ENCODE data around the gene RHCG.

The RHCG gene

GRCh38 chr15:89515477-89515876 is 19.1 kb upstream of the RHCG start:
- Mint-ChIP-seq H3K27me3 (peaks cover 44% of the 10 kb centered on the region), H3K27ac (no peak overlapping the region), H3K9me3 (no peaks in the 10 kb centered on the region)

DNA sequence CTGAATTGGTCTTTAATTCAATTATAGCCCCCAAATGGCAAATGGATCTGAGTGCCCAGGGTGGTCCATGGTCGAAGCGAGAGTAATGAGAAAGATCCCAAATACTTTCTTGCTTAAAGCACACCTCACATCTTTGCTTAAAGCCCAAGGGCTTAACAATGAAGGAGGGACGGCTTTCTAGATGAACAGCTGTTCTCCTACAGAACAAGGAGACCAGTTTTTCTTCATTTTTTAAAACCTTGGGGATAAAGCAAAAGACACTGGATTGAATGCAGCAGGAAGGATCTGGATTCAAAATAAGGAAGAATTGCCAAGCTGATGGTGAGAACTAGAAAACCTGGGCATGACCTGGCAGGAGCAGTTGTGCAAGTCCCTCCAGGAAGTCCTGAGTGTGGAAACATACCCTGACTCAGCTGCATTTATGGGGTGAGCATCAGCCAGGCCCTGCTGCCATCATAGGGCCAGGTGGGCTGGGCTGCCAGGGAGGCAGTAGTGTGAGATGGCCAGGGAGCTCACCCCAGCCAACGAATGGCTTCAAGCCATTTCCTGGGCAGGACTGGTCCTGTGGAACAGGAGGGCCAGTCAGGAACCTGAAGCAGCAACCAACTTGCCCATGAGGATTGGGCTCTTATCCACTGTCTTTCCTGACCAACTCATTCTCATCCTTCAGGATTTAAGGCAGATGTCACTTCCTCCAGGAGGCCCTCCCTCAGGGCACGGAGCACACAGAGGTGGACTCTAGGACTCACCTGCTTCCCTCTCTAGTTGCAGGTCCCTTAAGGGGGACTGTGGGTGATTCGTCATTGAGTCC is 18.4 kb upstream of the RHCG start:
- no peak for DNase-seq
- Mint-ChIP-seq H3K36me3 (ENCODE audit: low read depth) (no peaks in the 10 kb centered on the region), H3K9me3 (no peaks in the 10 kb centered on the region), H3K27me3 (peaks cover 45% of the 10 kb centered on the region), H3K4me3 (no peak overlapping the region), H3K27ac (no peak overlapping the region), H3K4me1 (ENCODE audit: low read depth) (no peaks in the 10 kb centered on the region)

More at GRCh38 chr15:89515477-89515876, 19.1 kb upstream of the RHCG start:
- DNase-seq = no peak
- no peaks in the 10 kb centered on the region for H3K4me1 Mint-ChIP-seq (ENCODE audit: low read depth)
- H3K36me3 Mint-ChIP-seq (ENCODE audit: low read depth) = no peaks in the 10 kb centered on the region
- no peak overlapping the region for H3K4me3 Mint-ChIP-seq

- DNase-seq = no peak
- Mint-ChIP-seq H3K27ac (no peak overlapping the region), H3K4me3 (no peak overlapping the region), H3K27me3 (peaks cover 45% of the 10 kb centered on the region), H3K9me3 (no peaks in the 10 kb centered on the region), H3K4me1 (ENCODE audit: low read depth) (no peaks in the 10 kb centered on the region), H3K36me3 (ENCODE audit: low read depth) (no peaks in the 10 kb centered on the region)
These were observed 17.8 kb upstream of the RHCG start for GRCh38 chr15:89514186-89514585.

DNA sequence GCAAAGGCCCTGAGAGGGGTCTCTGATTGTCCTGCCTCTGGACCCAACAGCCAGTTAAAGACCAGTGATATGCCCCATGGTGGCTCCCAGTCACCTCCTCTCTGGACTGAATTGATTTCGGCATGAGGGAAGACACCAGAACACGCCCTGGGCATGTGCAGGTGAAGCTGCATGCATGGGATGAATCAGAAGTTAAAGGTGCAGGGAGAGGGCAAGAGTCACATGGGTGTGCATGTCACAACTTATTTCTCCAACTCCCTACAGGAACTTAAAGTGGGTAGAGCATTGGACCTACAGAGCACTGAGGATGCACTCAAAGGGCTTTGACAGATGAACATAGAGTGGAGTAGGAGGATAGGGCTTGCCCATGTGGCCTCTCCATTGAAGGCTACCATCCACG is 16.9 kb upstream of the RHCG start:
- DNase-seq = no peak
- peaks cover 45% of the 10 kb centered on the region for H3K27me3 Mint-ChIP-seq
- no peak overlapping the region for H3K27ac Mint-ChIP-seq
- H3K4me1 Mint-ChIP-seq (ENCODE audit: low read depth) = no peaks in the 10 kb centered on the region
- no peaks in the 10 kb centered on the region for H3K9me3 Mint-ChIP-seq
- no peaks in the 10 kb centered on the region for H3K36me3 Mint-ChIP-seq (ENCODE audit: low read depth)
- H3K4me3 Mint-ChIP-seq = no peak overlapping the region

DNA sequence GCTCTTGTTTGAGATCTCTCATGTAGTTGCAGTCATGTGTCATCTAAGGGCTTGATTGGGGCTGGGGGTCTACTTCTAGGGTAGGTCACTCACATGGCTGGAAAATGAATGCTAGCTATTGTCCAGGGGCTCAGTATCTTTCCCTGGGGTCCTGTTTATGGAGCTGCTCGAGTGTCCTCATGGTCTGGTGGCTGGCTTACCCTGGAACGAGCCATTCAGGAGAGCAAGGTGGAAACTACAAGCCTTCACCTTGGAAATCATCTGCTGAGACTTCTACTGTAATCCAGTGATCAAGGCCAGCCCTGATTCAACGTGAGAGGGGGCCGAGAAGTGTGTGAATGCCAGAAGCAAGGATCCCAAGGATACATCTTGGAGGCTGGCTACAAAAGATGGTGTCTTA is 16.2 kb upstream of the RHCG start:
- Mint-ChIP-seq H3K9me3 (no peaks in the 10 kb centered on the region), H3K27me3 (peaks cover 45% of the 10 kb centered on the region), H3K36me3 (ENCODE audit: low read depth) (no peaks in the 10 kb centered on the region), H3K4me3 (no peak overlapping the region), H3K27ac (no peak overlapping the region), H3K4me1 (ENCODE audit: low read depth) (no peaks in the 10 kb centered on the region)
- no peak for DNase-seq

DNA sequence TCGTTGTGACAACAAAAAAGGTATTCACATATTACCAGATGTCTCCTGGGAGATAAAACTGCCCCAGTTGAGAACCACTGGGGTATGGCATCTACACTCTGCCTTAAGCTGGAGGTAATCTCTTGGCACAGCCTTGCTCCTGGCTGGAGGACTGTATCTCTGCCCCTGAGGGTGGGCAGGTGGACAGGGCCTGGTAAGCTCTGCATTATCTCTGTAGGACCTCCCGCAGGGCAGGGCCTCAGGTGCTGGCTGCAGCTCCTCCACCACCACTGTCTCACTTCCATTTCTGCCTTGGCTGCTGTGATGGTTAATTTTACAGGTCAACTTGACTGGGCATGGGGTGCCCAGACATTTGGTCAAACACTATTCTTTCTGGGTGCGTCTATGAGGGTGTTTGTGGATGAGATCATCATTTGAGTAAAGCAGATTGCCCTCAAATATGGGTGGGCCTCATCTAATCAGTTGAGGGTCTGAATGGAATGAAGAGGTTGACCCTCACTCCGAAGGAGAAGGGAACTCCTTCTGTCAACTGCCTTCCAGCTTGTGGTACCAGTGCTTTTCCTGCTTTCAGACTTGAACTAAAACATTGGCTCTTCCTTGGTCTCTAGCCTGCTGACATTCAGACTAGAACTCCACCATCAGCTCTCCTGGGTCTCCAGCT is 9.8 kb upstream of the RHCG start:
- Mint-ChIP-seq H3K27ac (no peak overlapping the region), H3K9me3 (no peaks in the 10 kb centered on the region), H3K36me3 (ENCODE audit: low read depth) (no peaks in the 10 kb centered on the region), H3K4me1 (ENCODE audit: low read depth) (no peaks in the 10 kb centered on the region), H3K4me3 (no peak overlapping the region), H3K27me3 (peaks cover 33% of the 10 kb centered on the region)
- DNase-seq = peak; percentile 6

DNA sequence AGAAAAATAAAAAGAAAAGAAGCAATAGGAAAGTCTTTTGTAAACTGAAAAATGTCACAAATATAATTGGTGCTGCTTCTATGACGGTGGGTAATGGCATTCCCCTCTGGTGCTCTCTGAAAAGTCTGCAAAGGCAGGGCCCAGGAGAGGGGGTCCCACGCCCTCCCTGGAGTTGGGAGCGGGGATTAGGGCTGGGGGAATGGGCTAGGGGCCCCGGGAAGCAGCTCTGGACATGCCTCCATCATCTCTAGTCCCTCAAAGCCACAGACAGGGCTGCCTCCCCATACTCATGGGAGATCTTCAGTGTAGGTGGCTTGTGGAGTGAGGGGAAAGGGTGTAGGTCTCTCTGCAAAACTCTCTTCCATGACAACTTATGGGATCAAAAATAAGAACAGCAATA is 7.8 kb upstream of the RHCG start:
- H3K4me3 Mint-ChIP-seq = no peak overlapping the region
- H3K9me3 Mint-ChIP-seq = no peaks in the 10 kb centered on the region
- H3K36me3 Mint-ChIP-seq (ENCODE audit: low read depth) = no peaks in the 10 kb centered on the region
- no peak for DNase-seq
- no peak overlapping the region for H3K27ac Mint-ChIP-seq
- H3K27me3 Mint-ChIP-seq = peaks cover 45% of the 10 kb centered on the region
- H3K4me1 Mint-ChIP-seq (ENCODE audit: low read depth) = no peaks in the 10 kb centered on the region

DNA sequence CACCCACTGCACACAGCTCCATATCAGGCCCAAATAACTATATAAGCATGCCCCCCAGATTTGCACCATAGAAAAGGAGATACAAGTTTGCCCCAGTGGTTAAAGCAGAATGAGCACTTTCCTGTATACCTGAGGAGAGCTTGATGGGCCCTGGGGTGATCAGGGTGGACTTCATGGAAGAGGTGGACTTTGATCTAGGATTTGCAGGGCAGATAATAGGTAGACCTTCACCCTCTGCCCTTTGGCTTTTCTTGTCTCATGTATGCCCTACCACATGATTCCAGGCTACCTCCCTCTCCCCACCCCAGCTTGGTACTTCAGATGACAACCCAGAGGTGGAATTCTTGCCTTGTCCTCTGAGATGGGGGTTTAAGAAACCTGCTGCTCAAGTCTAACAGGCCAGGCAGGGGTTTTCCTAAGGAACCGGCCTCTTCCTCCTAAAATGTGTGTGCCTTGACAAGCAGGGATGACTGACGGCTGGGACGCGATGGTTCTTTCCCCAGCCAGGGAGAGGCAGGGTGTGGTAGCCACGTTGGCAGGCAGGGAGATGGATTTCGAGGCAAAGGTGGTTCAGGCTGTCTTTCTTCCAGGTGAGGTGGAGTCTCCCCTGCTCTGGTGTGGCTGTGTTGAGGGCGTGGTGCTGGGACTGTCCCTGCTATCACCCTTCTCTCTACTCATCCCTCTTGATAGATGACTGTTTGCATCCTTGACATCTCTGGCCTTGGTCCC is 6.6 kb upstream of the RHCG start:
- Mint-ChIP-seq H3K4me3 (no peak overlapping the region), H3K36me3 (ENCODE audit: low read depth) (no peaks in the 10 kb centered on the region), H3K4me1 (ENCODE audit: low read depth) (no peaks in the 10 kb centered on the region), H3K27me3 (peaks cover 56% of the 10 kb centered on the region), H3K9me3 (no peaks in the 10 kb centered on the region), H3K27ac (no peak overlapping the region)
- peak; percentile 19 for DNase-seq

GRCh38 chr15:89501646-89502045 is 5.3 kb upstream of the RHCG start:
- no peaks in the 10 kb centered on the region for H3K9me3 Mint-ChIP-seq
- peaks cover 3% of the 10 kb centered on the region for H3K4me1 Mint-ChIP-seq (ENCODE audit: low read depth)
- peaks cover 70% of the 10 kb centered on the region for H3K27me3 Mint-ChIP-seq
- H3K36me3 Mint-ChIP-seq (ENCODE audit: low read depth) = no peaks in the 10 kb centered on the region
- peak; percentile 2 for DNase-seq
- H3K27ac Mint-ChIP-seq = no peak overlapping the region
- H3K4me3 Mint-ChIP-seq = no peak overlapping the region

DNA sequence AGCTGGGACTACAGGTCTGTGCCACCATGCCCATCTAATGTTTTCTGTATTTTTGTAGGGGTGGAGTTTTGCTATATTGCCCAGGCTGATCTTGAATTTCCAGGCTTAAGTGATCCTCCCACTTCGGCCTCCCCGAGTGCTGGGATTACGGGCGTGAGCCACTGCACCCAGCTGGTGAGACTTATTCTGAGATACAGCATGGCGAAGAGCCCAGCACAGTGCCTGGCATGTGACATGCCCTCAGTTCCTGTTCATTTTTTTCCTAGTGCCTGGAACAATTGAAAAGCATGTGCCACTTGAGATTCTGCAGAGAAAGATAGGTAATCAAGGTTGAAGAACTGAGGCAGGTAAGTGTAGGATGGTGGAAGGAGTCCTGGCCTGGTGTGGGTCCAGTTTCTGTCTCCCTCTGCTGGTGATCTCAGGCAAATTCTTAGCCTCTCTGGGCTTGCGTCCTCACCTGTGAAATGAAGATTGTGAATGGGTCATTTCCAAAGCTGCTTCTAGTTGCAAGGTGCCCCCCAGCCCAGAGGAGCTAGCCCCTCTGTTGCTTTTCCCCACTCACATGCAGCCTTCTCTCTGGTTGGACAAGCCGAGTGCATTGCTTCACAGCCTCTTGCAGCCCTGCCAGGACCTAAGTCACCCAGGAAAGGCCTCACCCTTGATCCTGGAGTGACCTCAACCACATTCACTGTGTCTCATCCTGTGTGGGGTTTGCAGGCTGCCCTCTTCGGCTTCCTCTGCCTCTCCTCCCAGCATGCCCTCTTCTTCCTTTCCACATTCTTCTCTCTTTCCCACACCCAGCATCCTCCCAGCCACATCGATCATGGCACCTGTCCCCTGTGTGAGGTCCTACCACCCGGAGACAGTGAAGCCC is 4.3 kb upstream of the RHCG start:
- no peaks in the 10 kb centered on the region for H3K36me3 Mint-ChIP-seq (ENCODE audit: low read depth)
- H3K9me3 Mint-ChIP-seq = no peaks in the 10 kb centered on the region
- peaks cover 78% of the 10 kb centered on the region for H3K27me3 Mint-ChIP-seq
- peak; percentile 22 for DNase-seq
- peaks cover 8% of the 10 kb centered on the region for H3K4me1 Mint-ChIP-seq (ENCODE audit: low read depth)
- H3K4me3 Mint-ChIP-seq = no peak overlapping the region
- H3K27ac Mint-ChIP-seq = no peak overlapping the region

- no peaks in the 10 kb centered on the region for H3K36me3 Mint-ChIP-seq (ENCODE audit: low read depth)
- peaks cover 84% of the 10 kb centered on the region for H3K27me3 Mint-ChIP-seq
- peak; percentile 13 for DNase-seq
- no peak overlapping the region for H3K4me3 Mint-ChIP-seq
- no peaks in the 10 kb centered on the region for H3K9me3 Mint-ChIP-seq
- H3K4me1 Mint-ChIP-seq (ENCODE audit: low read depth) = peaks cover 9% of the 10 kb centered on the region
- H3K27ac Mint-ChIP-seq = no peak overlapping the region
These were observed 2.8 kb upstream of the RHCG start for GRCh38 chr15:89499156-89499555.

DNA sequence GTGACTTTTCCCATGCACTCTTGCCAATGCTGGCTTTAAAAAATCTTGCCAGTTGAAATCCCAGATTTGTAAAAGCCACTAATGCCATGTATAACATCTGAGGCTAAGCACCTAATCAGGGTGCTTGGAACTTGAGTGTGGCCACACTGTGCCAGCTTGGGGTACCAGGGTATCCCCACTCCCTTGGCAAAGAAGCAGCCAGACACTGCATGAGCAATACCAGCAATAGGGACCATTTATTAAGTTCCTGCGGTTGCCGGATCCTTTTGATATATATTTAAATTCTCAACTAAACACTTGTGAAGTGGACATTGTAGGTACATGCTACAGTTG is 2.2 kb upstream of the RHCG start:
- Mint-ChIP-seq H3K4me3 (no peak overlapping the region), H3K27me3 (peaks cover 88% of the 10 kb centered on the region)

DNA sequence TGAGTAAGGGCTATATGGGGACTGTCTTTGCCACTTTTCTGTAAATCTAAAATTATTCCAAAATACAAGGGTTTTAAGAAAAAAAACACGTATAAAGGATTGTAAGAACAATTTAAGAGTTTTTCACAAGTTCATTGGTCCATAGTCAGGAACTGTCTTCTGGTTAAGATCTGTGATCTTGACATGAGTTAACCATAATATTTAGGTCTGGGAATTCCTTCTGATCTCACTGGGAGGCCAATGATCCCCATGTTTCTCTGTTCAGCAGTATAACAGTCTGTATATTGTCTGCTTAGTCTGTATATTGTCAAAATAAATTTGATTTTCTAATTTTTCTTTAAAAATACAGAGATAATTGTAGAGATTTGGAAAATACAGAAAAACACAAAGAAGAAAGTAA is 848 bp upstream of the RHCG start:
- DNase-seq = no peak
- Mint-ChIP-seq H3K27me3 (peaks cover 80% of the 10 kb centered on the region), H3K27ac (no peak overlapping the region), H3K9me3 (no peaks in the 10 kb centered on the region), H3K36me3 (ENCODE audit: low read depth) (no peaks in the 10 kb centered on the region), H3K4me1 (ENCODE audit: low read depth) (peaks cover 9% of the 10 kb centered on the region), H3K4me3 (no peak overlapping the region)

More for the DNA sequence above, 2.2 kb upstream of the RHCG start:
- Mint-ChIP-seq H3K27ac (no peak overlapping the region), H3K36me3 (ENCODE audit: low read depth) (no peaks in the 10 kb centered on the region), H3K4me1 (ENCODE audit: low read depth) (peaks cover 9% of the 10 kb centered on the region), H3K9me3 (no peaks in the 10 kb centered on the region)
- DNase-seq = peak; percentile 8

DNA sequence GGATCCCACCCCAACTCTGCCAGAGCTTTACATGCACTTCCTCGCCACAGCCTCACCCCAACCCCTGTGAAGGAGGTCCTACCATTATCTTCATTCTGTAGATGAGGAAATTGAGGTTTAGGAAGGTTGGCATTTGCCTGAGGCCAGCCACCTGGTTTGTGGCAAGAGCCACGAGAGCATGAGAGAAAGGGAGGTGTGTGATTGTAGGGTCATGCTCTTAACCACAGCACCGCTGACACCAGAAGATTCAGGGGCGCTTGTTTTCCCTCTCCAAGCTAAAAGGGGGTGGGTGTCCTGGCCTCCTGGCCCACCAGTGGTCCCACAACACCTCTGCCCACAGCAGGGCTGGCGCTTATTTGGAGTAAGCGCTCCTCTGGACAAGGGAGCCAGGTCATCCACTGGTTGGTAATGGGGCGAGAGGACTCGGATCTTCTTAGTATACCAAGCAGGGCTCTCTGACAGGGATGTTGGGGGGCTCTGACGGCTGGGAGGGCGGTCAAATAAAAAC is 691 bp downstream of the RHCG start:
- Mint-ChIP-seq H3K27ac (no peak overlapping the region), H3K4me3 (no peak overlapping the region), H3K27me3 (peaks cover 72% of the 10 kb centered on the region), H3K4me1 (ENCODE audit: low read depth) (peaks cover 9% of the 10 kb centered on the region), H3K36me3 (ENCODE audit: low read depth) (no peaks in the 10 kb centered on the region), H3K9me3 (no peaks in the 10 kb centered on the region)
- peak; percentile 27 for DNase-seq

Data from activated T-cell treated with anti-CD3 and anti-CD28 coated beads, Interleukin-2, amount 50 U/mL, for 24 hours (primary cell).